HG02884 (cell line): ENCODE data around the gene PRKRA.
"Not testable (repeated sequence)": the region's sequence is repeated elsewhere in the genome, so short reads cannot be mapped to it uniquely, and the experiment has no call there.

Experiments
- ATAC-seq: cut with Tn5 transposase; IDR thresholded peaks from one replicate; pipeline ENCODE4 v1.9.1; 2021; ENCODE audit warnings: mild to moderate bottlenecking, moderate library complexity; ENCODE audit not compliant: unreplicated experiment

Gene PRKRA

GRCh38 chr2:178469219-178469849, 18.4 kb upstream of the PRKRA start:
- ATAC-seq: no peak

- ATAC-seq: no peak
These were observed 6.5 kb upstream of the PRKRA start for GRCh38 chr2:178457390-178457886.

- no peak for ATAC-seq
These were observed 5.0 kb upstream of the PRKRA start for GRCh38 chr2:178455947-178456346.

- no peak for ATAC-seq
These were observed 1.9 kb upstream of the PRKRA start for GRCh38 chr2:178452870-178453269.

GRCh38 chr2:178452334-178452733, 1.4 kb upstream of the PRKRA start:
- ATAC-seq: no peak

GRCh38 chr2:178450524-178450773, 526 bp downstream of the PRKRA start:
- peak; percentile 41 for ATAC-seq

- ATAC-seq: no peak
These were observed 1.1 kb downstream of the PRKRA start for GRCh38 chr2:178449700-178450523.

- ATAC-seq: no peak
These were observed 1.9 kb downstream of the PRKRA start for GRCh38 chr2:178448968-178449661.

GRCh38 chr2:178441426-178441825, 9.5 kb downstream of the PRKRA start:
- ATAC-seq: no peak

- no peak for ATAC-seq
These were observed 14.3 kb downstream of the PRKRA start for GRCh38 chr2:178436662-178437061.

GRCh38 chr2:178429336-178429735, 21.6 kb downstream of the PRKRA start:
- no peak for ATAC-seq

- ATAC-seq: no peak
These were observed 22.6 kb downstream of the PRKRA start for GRCh38 chr2:178428396-178428806.

- ATAC-seq: no peak
These were observed 23.5 kb downstream of the PRKRA start for GRCh38 chr2:178427458-178427857.

GRCh38 chr2:178426388-178426787, 24.6 kb downstream of the PRKRA start:
- no peak for ATAC-seq

GRCh38 chr2:178425255-178425827, 25.6 kb downstream of the PRKRA start:
- no peak for ATAC-seq

- ATAC-seq: not testable (repeated sequence)
These were observed 27.2 kb downstream of the PRKRA start for GRCh38 chr2:178423746-178424145.

GRCh38 chr2:178422097-178422496, 28.9 kb downstream of the PRKRA start:
- no peak for ATAC-seq

GRCh38 chr2:178420463-178420999, 30.4 kb downstream of the PRKRA start:
- ATAC-seq: no peak

- ATAC-seq: no peak
These were observed 31.9 kb downstream of the PRKRA start for GRCh38 chr2:178419123-178419522.

- no peak for ATAC-seq
These were observed 32.5 kb downstream of the PRKRA start for GRCh38 chr2:178418426-178418825.

- ATAC-seq: no peak
These were observed 33.1 kb downstream of the PRKRA start for GRCh38 chr2:178417916-178418315.
